Kidney (tissue), 14 donors: ENCODE results near the gene ATG16L2. TPM values are rescaled to one million over a fixed set of nuclear protein-coding genes. Genes with fewer than 3 reads are reported as not detected.

ENCODE experiments used
- DNase-seq, 5 donors: peaks; one replicate each; pipeline ENCODE4 v3.0.0-alpha.2; 2013 to 2020
- FAIRE-seq: peaks from 2 replicates; lab custom pipeline; 2012; peaks lifted over from hg19 to GRCh38; lab: Jason Lieb, UNC
- H3K27ac ChIP-seq, 2 donors: one replicate each; pipeline ENCODE4 v1.7.0; 2013; ENCODE audit warnings: low read depth in 2 of 2, low read length in 2 of 2, inconsistent platforms in 1 of 2
- H3K27me3 ChIP-seq: one replicate; pipeline ENCODE4 v1.7.1; 2013; ENCODE audit warnings: low read length, inconsistent platforms; ENCODE audit not compliant: control insufficient read depth, insufficient read depth
- H3K36me3 ChIP-seq, 3 donors: one replicate each; pipeline versions ENCODE4 v1.7.0 to v1.7.1; 2013; ENCODE audit warnings: low read length in 3 of 3, control low read depth in 1 of 3, inconsistent platforms in 1 of 3; ENCODE audit not compliant: insufficient read depth in 3 of 3, control insufficient read depth in 2 of 3
- H3K4me1 ChIP-seq, 3 donors: one replicate each; pipeline versions ENCODE4 v1.7.0 to v1.7.1; 2013; ENCODE audit warnings: low read length in 3 of 3, inconsistent platforms in 1 of 3, low read depth in 1 of 3; ENCODE audit not compliant: control insufficient read depth in 2 of 3, insufficient read depth in 2 of 3
- H3K4me3 ChIP-seq, 3 donors: one replicate each; pipeline versions ENCODE4 v1.7.0 to v1.8.1; 2013; ENCODE audit warnings: low read length in 3 of 3, control low read depth in 1 of 3, inconsistent platforms in 1 of 3
- H3K9ac ChIP-seq, 3 donors: one replicate each; pipeline versions ENCODE4 v1.7.0 to v1.7.1; 2013; ENCODE audit warnings: low read length in 3 of 3, control low read depth in 1 of 3, inconsistent platforms in 1 of 3
- H3K9me3 ChIP-seq, 3 donors: one replicate each; pipeline versions ENCODE4 v1.7.0 to v1.7.1; 2013; ENCODE audit warnings: low read length in 3 of 3, control low read depth in 1 of 3, inconsistent platforms in 1 of 3; ENCODE audit not compliant: control insufficient read depth in 2 of 3, insufficient read depth in 1 of 3
- CTCF ChIP-seq: IDR thresholded peaks from 3 replicates; pipeline ENCODE4 v1.5.1; 2012; ENCODE audit warnings: mild to moderate bottlenecking, moderate library complexity, borderline replicate concordance; ENCODE audit not compliant: insufficient read depth; ENCODE audit errors: extremely low read depth
- intact Hi-C: fragments of 100-400 bp; cut with DNase I; formaldehyde crosslinking; loops from one replicate; pipeline ENCODE4 v1.11.1; 2022
- polyA plus RNA-seq: library from polyadenylated mRNA; stranded (reverse); fragments of 350-450 nt; fragmentation: Illumina TruSeq; extraction: RNeasy Lipid Tissue Mini Kit (QIAGEN cat#74804); gene quantifications from one replicate; pipeline ENCODE4 v1.2.3, GENCODE V29; 2014; ENCODE audit warnings: low read depth, low replicate concordance; ENCODE audit not compliant: insufficient read depth
- total RNA-seq: library from RNA; stranded (reverse); fragmentation: NEBNext Ultra II Directional; extraction: Animal tissue kit (Norgen Biotek cat#: 25700); gene quantifications from one replicate; pipeline ENCODE4 v1.2.1, GENCODE V29; 2021
- donor health status: control.
- donor health status: control.
- donor health status: control.
- donor health status: control.
- donor health status: control.
- donor health status: DM: yes; HTN: yes; CAD: no.
- donor health status: Normal renal cell carcinoma (clear cell type).

ATG16L2 gene
- total and polyA plus RNA-seq, 2 donors from 2014 or later: 16.1 to 38.6 TPM

DNA sequence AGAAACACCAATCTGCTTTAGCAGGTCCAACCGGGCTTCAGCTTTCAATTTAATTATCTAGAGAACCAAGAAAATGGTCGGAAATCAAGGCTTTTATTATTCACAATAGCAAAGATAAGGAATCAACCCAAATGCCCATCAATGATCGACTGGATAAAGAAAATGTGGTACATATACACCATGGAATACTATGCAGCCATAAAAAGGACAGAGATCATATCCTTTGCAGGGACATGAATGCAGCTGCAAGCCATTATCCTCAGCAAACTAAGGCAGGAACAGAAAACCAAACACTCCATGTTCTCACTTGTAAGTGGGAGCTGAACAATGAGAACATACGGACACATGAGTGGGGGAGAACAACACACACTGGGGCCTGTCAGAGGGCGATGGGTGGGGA lies 53.8 kb downstream of the ATG16L2 start:
- no peak for DNase-seq
- no peak for FAIRE-seq
- Histone ChIP-seq H3K9me3 (no peaks in the 10 kb centered on the region), H3K27me3 (no peaks in the 10 kb centered on the region), H3K4me3 (no peak overlapping the region), H3K27ac (no peak overlapping the region), H3K4me1 (no peaks in the 10 kb centered on the region), H3K36me3 (no peaks in the 10 kb centered on the region), H3K9ac (no peak overlapping the region)
- intact Hi-C loops: no loop called here
- TF ChIP-seq CTCF: no peak

- H3K36me3 ChIP-seq: no peaks in the 10 kb centered on the region
- no peak overlapping the region for H3K27ac ChIP-seq
- H3K27me3 ChIP-seq: no peaks in the 10 kb centered on the region
- H3K4me3 ChIP-seq: no peak overlapping the region
- no peak overlapping the region for H3K9ac ChIP-seq
- intact Hi-C loops: no loop called here
- no peaks in the 10 kb centered on the region for H3K4me1 ChIP-seq
- DNase-seq (no peak), FAIRE-seq (no peak)
- TF ChIP-seq CTCF: no peak
- H3K9me3 ChIP-seq: no peaks in the 10 kb centered on the region
Observed at GRCh38 chr11:72869831-72870230, 55.6 kb downstream of the ATG16L2 start.

DNA sequence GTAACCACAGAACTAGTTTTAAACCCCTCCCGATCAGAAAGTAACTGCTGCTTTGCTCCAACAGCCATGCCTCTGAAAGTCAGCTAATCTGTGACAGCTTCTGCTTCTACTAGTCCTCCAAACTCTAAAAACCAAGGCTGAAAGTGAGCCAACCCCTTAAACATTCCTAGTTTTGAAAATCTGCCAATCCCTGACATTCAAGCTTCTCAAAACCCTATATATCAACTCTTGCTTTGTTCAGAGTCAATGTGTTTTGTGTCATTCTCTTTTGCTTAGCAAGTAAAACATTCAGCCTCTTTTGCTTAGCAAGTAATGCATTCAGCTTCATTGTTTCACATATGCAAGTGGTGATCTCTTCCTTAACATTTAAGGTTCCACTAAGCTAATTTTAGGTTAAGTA lies 56.9 kb downstream of the ATG16L2 start:
- peak in 2 of 5 donors; percentile 42 to 81 for DNase-seq
- H3K27me3 ChIP-seq: no peaks in the 10 kb centered on the region
- intact Hi-C loops: no loop called here

More for the DNA sequence above, 56.9 kb downstream of the ATG16L2 start:
- Histone ChIP-seq H3K36me3 (no peaks in the 10 kb centered on the region), H3K4me3 (no peak overlapping the region), H3K9ac (no peak overlapping the region), H3K9me3 (no peaks in the 10 kb centered on the region), H3K4me1 (no peaks in the 10 kb centered on the region), H3K27ac (no peak overlapping the region)
- TF ChIP-seq CTCF: no peak
- no peak for FAIRE-seq
